ENCODE measurements around the gene FBXO31.

Gene FBXO31, protein sequence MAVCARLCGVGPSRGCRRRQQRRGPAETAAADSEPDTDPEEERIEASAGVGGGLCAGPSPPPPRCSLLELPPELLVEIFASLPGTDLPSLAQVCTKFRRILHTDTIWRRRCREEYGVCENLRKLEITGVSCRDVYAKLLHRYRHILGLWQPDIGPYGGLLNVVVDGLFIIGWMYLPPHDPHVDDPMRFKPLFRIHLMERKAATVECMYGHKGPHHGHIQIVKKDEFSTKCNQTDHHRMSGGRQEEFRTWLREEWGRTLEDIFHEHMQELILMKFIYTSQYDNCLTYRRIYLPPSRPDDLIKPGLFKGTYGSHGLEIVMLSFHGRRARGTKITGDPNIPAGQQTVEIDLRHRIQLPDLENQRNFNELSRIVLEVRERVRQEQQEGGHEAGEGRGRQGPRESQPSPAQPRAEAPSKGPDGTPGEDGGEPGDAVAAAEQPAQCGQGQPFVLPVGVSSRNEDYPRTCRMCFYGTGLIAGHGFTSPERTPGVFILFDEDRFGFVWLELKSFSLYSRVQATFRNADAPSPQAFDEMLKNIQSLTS

GRCh38 chr16:87383505-87384161 is at the start of gene FBXO31:
TSS of gene FBXO31 (minus strand) at chr16:87383776. CDS start at chr16:87383744, 32 bp downstream.
- DNase-seq = peak; percentile 57

DNA sequence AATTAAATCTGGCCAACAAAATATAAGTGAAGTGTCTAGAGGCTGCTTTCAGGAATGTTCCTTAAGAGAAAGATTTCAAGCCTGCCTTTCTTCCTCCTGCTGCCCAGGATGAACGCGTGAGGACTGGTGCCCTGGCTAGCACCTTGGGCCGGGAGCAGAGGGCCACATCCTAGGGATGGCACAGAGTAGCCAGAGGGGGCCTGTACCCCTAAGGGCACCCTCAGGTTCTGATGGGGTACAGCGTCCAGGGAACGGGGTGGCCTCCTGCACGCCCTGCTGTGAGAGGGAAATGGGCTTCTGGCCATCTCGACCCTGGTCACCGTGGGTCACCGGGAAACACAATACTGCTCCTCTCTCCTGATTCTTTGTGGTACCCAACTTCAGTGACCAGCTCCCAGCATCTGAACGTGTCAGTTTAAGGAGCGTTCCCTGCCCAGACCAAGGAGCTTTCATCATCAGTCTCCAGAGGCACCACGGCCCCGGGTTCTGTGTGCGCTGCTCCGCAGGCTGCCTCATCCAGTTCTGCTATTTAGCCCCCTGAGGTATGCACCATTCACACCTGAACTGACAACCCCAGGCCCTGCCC is 48.8 kb upstream of the FBXO31 start:
- DNase-seq = no peak

DNA sequence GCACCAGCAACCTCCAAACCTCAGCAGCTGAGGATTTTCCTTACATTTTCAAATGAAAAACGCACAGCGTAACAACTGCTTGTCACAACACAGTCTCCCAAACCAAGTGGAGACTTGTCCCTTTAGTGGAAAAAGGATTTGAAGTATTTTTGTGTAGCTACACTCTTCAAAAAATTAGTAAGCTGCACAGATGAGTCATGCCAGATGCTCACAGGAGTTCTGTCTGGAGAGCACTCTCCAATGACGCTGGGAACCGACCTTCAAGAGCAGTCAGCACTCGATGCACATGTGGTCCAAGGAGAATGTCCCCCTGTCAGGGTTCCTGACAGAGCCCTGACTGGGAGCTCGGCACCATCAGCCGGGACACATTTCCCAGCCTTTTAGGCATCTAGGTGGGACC is 48.4 kb upstream of the FBXO31 start:
- no peak for DNase-seq

DNA sequence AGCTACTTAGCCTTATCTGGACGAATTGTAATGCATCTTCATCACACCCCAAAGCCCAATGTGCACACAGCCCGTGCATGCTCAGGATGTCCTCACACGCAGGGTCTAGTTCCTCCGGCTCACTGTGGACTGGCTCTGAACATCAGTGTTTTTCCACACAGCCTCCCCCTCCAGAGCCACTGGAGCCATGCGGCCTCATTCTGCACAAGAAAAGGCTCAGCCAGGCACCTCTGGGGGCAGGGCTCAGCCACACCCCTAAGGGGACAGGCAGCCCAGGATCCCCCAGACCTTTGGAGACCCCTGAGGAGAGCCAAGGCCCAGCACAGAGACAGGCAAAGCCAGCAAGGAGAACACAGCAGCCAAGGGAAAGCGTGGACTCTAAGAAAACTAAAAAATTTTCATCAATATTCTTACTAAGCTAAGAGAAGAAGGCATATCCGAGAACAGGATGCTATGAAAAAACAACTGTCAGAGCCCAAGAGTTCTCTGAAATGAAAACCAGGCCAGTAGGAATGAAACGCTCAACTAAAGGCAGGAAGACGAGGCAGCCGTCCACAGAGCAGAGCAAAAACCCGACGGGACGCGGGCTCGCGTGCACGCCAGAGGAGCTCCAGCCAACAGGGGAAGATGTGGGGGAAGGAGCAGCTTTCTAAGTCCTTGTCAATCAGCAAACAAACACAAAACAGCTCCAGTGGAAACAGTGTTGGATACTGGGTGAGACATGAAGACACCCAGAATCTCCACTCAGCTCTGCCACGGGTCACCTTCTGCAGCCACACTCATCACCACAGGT is 43.0 kb upstream of the FBXO31 start:
- DNase-seq = no peak

DNA sequence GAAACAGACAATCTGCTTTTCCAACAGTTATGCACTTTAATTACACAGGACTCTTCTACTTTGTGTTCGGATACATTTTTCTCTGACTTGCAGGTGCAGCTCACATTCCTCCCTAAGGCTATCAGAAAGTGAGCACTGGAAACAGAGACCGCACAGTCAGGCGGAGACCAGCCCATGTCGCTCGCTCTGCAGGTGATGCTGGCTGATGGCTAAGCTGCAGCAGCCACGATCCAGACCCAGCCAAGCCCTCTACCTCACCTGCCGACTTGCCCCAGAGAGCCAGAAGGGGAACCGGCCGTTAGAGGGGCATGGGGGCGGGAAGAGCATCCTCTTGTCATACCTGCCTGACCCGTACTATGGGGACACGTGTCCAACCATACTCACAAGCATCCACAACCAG is 42.4 kb upstream of the FBXO31 start:
- DNase-seq = no peak

GRCh38 chr16:87424266-87424665 is 40.7 kb upstream of the FBXO31 start:
- no peak for DNase-seq

DNA sequence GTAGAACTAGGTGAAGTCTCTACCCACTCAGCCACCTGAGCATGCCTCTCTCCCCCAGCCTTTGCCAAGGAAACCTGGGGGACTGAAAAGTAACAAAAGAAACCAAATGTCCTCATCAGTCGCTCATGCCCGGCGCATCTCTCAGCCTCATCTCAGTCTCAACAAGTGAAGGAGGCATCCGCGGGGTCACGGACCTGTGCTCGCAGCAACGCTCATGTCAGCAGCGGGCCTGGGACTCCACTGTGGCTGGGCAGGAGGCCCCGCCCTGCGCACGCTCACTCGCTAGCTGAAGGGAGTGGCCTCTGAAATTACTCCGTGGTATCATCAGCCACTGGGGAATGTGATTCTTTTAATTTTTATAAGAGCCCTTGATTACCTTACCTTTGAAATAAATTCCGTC is 39.9 kb upstream of the FBXO31 start:
- DNase-seq = no peak

GRCh38 chr16:87422106-87422505 is 38.5 kb upstream of the FBXO31 start:
- no peak for DNase-seq

DNA sequence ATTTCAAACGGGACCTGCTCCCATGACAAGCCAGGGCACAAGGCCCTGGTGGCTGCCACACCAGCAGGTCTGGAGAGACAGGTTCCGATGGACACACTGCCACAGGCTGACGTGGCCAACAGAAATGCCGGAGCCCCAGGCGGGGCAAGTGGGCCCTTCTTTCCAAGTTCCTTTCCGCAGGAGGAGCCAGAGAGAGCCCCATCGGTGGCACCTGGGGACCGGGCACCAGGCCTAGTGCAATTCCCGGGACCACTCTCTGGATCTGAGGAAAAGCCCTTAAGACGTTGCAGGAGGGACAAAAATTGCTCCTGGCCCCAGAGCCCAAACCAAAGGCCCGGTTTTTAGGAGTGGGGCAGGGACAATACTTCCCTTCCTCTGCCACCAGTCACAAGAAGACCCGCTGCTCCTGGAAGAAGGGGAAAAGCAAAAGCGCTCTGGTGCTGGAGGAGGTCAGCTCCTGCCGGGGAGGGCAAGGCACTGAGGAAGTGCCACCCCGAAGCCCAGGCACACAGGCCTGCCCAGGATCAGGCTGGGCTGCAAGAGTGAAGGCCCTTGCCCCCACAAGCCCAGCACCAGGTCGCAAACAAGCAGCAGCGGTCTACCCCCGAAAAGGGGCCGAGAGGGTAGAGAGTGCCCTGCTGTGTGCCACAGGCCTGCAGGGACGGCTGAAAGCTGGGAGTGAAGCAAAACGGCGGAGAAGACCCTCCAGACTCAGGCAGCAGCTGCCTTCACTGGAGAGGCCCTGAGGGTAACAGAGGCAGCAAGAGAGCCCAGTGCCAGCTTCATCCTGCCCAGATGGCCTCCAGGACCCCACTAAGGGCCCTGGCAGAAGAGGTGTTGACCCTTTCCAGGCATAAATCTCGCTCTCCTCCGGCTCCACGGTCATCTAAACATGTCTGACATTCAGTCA is 37.7 kb upstream of the FBXO31 start:
- no peak for DNase-seq

DNA sequence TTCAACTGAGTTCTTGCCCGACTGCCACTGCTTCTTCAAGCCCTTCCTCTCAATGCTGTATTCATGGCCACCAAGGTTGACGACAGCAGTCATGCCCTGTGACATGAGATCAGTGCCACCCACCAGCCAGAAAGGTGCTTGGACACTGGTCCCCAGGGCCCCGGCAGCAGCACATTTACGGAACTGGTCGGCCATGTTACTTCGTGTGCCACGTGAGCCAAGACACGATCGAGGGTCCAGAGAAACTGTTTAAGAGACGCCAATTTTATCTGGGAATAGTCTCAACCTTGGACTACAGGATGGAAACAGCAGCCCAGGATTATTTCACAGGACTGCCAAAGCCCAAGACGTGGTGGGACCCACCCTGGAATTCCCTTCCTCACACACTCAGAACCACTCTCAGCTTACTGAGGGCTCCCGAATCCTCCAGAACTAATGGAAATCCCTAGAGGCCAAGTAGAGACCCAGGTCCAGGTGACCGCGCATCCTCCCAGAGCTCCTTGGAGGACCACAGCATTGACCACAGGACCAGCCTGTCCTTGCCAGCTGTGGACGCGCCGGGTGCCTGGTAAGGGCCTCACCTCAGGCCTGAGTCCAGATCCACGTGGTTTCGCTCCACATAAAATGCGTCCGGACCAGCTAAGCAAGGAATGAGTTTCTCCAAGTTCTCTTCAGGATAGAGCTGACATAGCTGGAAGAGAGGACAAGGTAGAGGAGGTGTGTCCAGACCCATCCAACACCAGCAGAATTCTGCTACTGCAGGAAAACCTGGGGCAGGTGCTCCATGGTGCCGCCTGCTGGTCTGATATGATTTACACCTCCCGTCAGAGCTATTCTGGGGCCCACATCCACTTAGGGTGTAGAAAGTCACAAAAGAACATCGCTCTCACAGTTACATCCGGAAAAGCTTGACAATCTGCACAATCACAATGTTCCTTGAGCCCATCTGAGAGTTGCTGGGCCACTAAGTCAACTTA is 36.7 kb upstream of the FBXO31 start:
- DNase-seq = no peak

- no peak for DNase-seq
Observed at GRCh38 chr16:87418644-87419043, 35.1 kb upstream of the FBXO31 start.

- DNase-seq = no peak
Observed at GRCh38 chr16:87418216-87418615, 34.6 kb upstream of the FBXO31 start.

GRCh38 chr16:87417528-87417910 is 33.9 kb upstream of the FBXO31 start:
- no peak for DNase-seq

GRCh38 chr16:87416826-87417527 is 33.4 kb upstream of the FBXO31 start:
- DNase-seq = no peak

DNA sequence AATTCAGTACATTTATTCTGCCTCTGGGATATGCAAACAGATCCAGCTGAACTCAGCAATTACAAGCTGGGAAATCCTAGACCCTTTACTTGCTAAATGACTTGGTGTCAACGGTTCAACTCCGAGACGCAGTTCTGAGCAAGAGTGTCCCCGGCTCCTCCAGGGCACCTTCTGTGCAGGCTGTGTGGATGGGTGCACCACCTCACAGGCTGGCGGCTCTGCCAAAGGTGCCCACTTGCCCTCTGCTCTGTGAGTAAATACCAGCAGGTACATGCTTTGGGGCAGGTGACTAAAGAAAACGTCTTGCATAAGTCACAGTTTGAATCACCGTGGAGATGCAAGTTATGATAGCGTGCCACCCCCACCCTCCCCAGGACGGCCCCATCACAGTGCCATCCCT is 31.9 kb upstream of the FBXO31 start:
- DNase-seq = no peak

GRCh38 chr16:87414251-87414680 is 30.7 kb upstream of the FBXO31 start:
- no peak for DNase-seq

DNA sequence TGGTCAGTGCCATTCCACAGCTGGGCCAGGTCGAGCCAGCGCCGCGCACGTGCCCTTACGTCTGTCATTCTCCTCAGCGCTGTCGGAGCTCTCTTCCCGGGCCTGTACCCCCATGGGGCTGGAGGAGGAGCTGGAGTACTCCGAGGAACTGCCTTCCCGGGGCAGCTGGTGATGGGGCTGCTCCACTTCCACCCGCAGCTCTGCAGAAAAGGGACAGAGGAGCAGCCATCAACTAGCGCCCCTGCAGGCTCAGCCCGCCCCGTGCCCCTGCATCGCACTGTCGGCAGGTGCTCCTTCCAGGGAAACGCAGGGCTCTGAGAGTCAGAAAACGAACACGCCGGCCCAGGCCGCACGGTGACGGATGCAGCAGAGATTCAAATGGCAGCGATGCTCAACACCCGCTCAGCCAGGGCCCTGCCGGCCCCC is 29.4 kb upstream of the FBXO31 start:
- no peak for DNase-seq

DNA sequence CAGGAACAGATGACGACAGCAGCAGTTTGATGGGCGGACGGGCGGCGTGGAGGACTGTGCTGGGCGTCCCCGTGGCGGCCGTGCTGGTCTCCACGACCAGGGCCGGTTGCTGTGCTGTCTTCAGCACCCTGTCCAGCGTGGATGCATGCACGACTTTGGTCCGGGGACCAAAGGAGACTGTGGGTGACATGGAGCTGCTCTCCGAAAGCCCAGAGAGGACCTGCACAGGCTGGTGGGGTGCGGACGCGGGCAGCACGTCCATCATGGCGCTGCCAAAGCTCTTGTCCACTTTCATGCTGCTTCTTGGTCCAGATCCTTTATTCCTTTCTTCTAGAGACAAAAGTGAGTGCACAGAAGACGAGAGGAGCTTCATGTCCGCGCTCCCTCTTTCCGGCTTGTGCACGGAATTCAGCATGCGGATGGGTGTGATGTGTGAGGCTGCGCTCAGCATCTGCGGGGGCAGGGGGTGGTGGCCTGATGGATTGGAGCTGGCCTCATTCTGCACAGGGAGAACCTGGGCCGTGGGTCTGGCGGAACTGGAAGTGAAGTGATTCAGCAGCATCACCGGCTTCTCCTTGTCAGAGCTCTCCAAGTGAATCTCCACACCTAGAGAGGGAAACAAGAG is 28.9 kb upstream of the FBXO31 start:
- no peak for DNase-seq
